OCI-LY1 (cell line): Measurements from ENCODE around the gene SERPINA5.

Source experiments
- EZH2 ChIP-seq: fragments of 200-600 bp; sonication (generic), shearing (Covaris generic); IDR thresholded peaks from 2 replicates; pipeline ENCODE4 v1.8.0; 2017; ENCODE audit warnings: borderline replicate concordance, mixed run types, mild to moderate bottlenecking, antibody characterized with exemption, low read length, moderate library complexity, mixed read lengths
- TF ChIP-seq, protein P1 (sequence below): fragments of 200-600 bp; sonication (generic), shearing (Covaris generic); IDR thresholded peaks from 2 replicates; pipeline ENCODE4 v1.5.1; 2017; ENCODE audit warnings: mild to moderate bottlenecking, antibody characterized with exemption, low read length, moderate library complexity, mixed read lengths

DNA sequence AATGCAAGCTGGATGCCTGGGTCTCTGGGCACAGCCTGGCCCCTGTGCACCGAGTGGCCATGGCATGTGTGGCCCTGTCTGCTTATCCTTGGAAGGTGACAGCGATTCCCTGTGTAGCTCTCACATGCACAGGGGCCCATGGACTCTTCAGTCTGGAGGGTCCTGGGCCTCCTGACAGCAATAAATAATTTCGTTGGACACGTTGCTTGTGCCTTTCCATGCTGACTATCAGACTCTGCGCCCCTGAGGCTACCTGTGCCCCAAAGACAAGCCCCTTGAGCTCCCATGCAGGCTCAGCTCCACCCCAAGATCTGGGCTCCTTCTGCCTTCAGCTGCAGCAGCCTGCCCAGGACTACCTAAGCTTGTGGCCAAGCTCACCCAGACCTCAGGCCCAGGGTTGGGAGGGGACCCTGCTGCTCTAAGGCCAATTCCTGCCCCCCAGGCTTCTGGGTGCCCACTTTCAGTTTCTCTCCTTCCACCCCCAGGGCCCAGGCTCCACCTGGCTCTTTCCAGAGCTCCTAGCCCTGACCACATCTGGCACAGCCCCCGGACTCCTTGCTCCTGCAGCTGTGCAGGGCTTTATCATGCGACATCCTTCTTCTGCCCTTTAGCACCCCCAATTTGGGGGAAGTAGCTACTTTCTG is 42.8 kb downstream of the SERPINA5 start:
- TF ChIP-seq, protein P1, sequence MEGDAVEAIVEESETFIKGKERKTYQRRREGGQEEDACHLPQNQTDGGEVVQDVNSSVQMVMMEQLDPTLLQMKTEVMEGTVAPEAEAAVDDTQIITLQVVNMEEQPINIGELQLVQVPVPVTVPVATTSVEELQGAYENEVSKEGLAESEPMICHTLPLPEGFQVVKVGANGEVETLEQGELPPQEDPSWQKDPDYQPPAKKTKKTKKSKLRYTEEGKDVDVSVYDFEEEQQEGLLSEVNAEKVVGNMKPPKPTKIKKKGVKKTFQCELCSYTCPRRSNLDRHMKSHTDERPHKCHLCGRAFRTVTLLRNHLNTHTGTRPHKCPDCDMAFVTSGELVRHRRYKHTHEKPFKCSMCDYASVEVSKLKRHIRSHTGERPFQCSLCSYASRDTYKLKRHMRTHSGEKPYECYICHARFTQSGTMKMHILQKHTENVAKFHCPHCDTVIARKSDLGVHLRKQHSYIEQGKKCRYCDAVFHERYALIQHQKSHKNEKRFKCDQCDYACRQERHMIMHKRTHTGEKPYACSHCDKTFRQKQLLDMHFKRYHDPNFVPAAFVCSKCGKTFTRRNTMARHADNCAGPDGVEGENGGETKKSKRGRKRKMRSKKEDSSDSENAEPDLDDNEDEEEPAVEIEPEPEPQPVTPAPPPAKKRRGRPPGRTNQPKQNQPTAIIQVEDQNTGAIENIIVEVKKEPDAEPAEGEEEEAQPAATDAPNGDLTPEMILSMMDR: no peak
- no peak for TF ChIP-seq EZH2
